Measurements from ENCODE around the gene ZCCHC14.
"Not testable (repeated sequence)": the region's sequence is repeated elsewhere in the genome, so short reads cannot be mapped to it uniquely, and the experiment has no call there.

ZCCHC14 gene

DNA sequence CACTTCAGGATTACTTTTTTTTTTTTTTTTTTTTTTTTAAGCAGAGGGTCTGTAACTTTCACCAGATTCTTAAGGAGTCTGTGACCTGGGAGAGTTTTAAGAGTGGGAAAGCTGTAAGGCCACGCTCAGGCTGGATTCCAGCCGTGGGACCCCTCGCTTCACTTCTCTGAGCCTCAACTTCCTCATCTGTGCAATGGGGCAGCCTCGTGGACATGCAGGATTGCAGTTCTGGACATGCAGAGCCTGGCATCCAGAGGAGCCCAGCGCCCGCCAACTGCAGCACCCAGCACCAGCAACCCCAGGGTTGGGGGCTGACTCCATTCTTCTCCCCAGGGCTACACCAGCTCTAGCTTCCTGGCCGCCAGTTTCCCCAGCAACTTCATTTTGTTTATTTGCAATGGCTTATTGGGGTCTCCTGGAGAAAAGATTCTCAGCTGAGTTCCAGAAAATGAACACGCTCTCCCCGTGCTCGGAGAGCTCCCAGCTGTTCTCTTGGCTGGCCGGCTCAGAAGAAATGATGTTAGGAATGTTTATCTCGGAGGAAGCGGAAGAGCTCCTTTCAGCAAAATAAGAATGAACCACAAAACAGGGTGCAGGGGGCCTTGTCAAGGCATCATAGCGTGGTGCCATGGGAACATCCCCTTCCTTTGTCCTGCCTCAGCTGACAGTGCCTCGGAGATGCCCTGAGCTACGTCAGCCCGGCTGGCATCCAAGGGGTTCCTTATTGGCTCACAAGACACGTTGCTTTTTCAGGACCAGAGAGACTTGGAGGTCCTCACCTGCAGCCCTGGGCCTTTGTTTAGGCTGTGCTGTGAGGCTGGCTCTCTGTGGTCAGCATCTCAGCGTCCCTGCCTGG, 22.9 kb upstream of the ZCCHC14 start:
- no peaks in the 10 kb centered on the region for H3K4me1 Mint-ChIP-seq (ENCODE audit: low read depth)
- no peak overlapping the region for H3K27ac Mint-ChIP-seq
- H3K36me3 Mint-ChIP-seq (ENCODE audit: low read depth) = no peaks in the 10 kb centered on the region
- no peaks in the 10 kb centered on the region for H3K9me3 Mint-ChIP-seq
- no peak overlapping the region for H3K4me3 Mint-ChIP-seq
- H3K27me3 Mint-ChIP-seq (ENCODE audit: low read depth) = no peaks in the 10 kb centered on the region
- no peak for DNase-seq (ENCODE audit: low spot score)

DNA sequence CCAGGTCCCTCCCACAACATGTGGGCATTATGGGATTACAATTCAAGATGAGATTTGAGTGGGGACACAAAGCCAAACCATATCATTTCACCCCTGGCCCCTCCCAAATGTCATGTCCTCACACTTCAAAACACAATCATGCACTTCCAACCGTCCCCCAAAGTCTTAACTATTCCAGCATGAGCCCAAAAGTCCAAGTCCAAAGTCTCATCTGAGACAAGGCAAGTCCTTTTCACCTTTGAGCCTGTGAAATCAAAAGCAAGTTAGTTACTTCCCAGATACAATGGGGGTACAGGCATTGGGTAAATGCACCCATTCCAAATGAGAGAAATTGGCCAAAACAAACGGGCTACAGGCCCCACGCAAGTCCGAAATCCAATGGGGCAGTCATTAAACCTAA, 17.0 kb upstream of the ZCCHC14 start:
- not testable (repeated sequence) for H3K9me3 Mint-ChIP-seq; H3K36me3 Mint-ChIP-seq (ENCODE audit: low read depth); H3K27ac Mint-ChIP-seq; DNase-seq (ENCODE audit: low spot score); H3K4me1 Mint-ChIP-seq (ENCODE audit: low read depth); H3K4me3 Mint-ChIP-seq
- H3K27me3 Mint-ChIP-seq (ENCODE audit: low read depth) = peaks cover 19% of the 10 kb centered on the region

DNA sequence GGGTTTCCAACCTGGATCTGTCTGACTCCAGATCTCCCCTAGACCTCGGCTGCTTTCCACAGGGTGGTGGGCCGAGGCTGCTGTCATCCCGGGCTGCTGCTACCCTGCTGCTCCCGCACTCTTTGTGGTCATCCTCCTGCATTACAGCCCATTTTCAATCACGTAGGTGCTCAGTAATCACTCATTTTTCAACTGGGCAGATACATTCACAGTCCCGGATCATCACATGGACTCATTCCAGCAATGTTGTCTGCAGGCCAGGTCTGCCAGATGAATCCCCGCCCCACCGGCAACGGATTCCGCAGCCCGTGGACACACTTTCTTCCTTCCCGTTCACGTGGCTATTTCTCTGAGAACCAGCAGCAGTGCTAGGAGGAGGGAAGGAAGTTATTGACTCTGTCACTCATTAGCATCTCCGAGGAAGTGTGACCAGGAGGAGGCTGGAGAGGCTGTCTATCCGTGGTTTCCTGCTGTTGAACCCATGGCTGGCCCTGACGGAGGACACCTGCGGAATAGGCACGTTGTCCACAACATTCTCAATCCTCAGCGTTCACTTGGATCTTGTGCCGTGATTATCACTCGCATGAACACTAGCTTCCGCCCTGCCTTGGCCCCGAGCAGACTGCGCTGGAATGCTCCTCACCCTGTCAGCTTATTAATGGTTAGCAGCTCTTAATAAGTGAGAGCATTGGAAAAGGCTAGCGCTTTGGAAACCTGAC, 14.7 kb upstream of the ZCCHC14 start:
- H3K4me3 Mint-ChIP-seq = no peak overlapping the region
- no peaks in the 10 kb centered on the region for H3K36me3 Mint-ChIP-seq (ENCODE audit: low read depth)
- H3K4me1 Mint-ChIP-seq (ENCODE audit: low read depth) = no peaks in the 10 kb centered on the region
- no peak for DNase-seq (ENCODE audit: low spot score)
- no peaks in the 10 kb centered on the region for H3K9me3 Mint-ChIP-seq
- no peak overlapping the region for H3K27ac Mint-ChIP-seq
- H3K27me3 Mint-ChIP-seq (ENCODE audit: low read depth) = peaks cover 19% of the 10 kb centered on the region

DNA sequence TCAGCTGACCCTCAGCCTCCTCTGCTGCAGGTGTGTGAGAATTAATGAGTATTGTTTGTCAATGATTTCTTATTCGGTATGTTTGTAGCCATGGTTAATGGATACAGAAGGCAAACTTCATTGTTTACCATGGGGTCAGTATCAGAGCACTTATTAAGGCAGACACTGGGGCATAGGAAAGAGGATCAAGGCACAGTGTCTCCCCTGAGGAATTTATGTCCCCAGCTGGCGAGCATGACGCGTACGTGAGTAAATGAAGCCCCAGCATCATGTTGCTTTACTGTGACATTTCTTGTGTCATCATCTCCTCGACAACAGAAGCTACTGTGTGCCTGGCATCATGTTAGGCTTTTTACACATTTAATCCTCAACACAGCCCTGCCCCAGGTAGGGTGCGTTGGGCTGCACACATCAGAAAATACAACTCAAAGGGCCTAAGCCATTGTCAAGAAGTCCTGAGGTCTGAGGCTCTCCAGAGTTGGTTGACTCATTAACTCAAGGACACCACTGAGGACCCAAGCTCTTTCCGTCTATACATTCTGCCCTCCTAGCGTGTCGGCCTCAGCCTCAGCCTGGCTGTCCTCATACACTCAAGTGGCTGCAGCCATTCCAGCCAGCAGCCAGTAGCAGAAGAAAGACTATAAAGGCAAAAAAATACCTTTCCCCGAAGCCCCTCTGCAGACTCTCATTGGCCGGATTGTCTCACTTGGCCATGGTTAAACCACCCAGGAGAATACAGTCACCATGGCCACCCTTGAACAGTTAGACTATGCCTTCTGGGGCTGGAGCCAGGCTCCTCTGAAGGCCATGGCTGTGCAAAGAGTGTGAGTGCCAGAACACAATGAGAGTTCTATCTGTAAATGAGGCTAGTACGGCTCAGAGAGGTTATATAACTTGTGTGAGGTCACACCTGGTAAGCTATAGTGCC, 13.9 kb upstream of the ZCCHC14 start:
- no peak overlapping the region for H3K4me3 Mint-ChIP-seq
- H3K27ac Mint-ChIP-seq = no peak overlapping the region
- DNase-seq (ENCODE audit: low spot score) = no peak
- no peaks in the 10 kb centered on the region for H3K4me1 Mint-ChIP-seq (ENCODE audit: low read depth)
- H3K36me3 Mint-ChIP-seq (ENCODE audit: low read depth) = no peaks in the 10 kb centered on the region
- H3K9me3 Mint-ChIP-seq = no peaks in the 10 kb centered on the region
- peaks cover 19% of the 10 kb centered on the region for H3K27me3 Mint-ChIP-seq (ENCODE audit: low read depth)

DNA sequence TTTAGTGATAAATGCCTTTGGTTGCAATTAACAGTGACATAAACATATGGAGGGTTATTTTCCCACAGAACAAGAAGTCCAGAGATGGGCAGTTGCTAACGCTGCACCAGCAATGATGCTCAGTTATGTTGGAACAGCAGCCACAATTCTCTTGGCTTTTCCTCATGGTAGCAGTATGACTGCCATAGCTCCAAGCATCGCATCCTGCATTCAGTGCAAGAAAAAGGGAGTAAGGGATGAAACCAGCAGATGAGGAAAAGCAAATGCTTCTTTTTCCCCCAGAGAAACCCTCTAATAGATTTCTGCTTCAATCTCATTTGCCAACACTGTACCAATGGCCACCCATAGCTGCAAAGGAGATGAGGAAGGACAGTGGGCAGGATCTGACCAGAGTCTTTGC, 13.0 kb upstream of the ZCCHC14 start:
- H3K9me3 Mint-ChIP-seq = no peaks in the 10 kb centered on the region
- no peak overlapping the region for H3K27ac Mint-ChIP-seq
- H3K36me3 Mint-ChIP-seq (ENCODE audit: low read depth) = no peaks in the 10 kb centered on the region
- H3K4me1 Mint-ChIP-seq (ENCODE audit: low read depth) = no peaks in the 10 kb centered on the region
- peaks cover 19% of the 10 kb centered on the region for H3K27me3 Mint-ChIP-seq (ENCODE audit: low read depth)
- H3K4me3 Mint-ChIP-seq = no peak overlapping the region
- DNase-seq (ENCODE audit: low spot score) = no peak

DNA sequence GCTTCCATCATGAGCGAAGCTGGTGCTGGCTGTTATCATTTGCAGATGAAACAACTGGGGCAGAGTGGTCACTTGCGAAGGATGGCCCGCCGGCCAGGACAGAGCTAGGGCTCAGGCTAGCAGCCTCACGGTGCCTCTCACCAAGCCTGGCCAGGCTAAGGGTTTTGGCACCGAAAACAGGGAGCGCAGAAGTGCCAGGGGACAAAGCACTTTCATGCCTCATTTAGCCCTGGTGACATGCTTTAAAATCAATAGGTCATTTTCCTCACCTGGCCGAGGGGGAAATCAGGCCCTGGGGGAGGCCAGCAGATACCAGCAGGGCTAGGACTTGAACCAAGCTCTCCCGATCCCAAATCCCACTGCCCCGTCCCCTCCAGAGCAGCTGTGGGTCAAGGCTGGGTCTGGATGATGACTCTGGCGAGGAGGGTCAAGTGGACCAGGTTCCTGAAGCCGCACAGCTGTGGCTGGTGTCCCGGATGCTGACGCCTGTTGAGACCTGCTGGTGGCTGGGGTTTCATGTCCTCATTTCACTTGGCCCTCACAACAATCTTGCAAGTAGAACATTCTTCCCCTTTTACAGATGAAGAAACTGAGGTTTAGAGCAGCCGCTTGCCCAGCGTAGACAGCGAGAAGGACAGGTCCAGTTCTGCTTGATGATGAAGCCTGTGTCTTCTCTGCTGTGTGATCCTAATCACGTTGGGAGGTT, 10.6 kb upstream of the ZCCHC14 start:
- H3K27ac Mint-ChIP-seq; DNase-seq (ENCODE audit: low spot score); H3K4me3 Mint-ChIP-seq; H3K36me3 Mint-ChIP-seq (ENCODE audit: low read depth); H3K4me1 Mint-ChIP-seq (ENCODE audit: low read depth); H3K9me3 Mint-ChIP-seq: not testable (repeated sequence)
- peaks cover 17% of the 10 kb centered on the region for H3K27me3 Mint-ChIP-seq (ENCODE audit: low read depth)

DNA sequence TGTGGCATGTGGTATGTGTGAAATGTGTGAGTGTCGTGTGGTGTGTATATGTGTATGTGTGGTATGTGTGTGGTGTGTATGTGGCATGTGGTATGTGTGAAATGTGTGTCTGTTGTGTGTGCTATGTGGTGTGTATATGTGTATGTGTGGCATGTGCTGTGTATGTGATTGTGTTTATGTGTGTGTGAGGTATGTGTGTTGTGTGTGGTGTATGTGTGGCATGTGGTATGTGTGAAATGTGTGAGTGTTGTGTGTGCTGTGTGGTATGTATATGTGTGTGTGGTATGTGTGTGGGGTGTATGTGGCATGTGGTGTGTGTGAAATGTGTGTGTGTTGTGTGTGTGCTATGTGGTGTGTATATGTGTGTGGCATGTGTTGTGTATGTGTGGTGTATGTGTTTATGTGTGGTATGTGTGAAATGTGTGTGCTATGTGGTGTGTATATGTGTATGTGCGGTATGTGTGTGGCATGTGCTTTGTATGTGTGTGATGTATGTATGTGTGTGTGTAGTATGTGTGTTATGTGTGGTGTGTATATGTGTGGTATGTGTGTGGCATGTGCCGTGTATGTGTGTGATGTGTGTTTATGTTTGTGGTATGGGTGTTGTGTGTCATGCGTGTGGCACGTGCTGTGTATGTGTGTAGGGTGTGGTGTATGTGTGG, 9.6 kb upstream of the ZCCHC14 start:
- peaks cover 10% of the 10 kb centered on the region for H3K27me3 Mint-ChIP-seq (ENCODE audit: low read depth)
- no peaks in the 10 kb centered on the region for H3K4me1 Mint-ChIP-seq (ENCODE audit: low read depth)
- H3K9me3 Mint-ChIP-seq = no peaks in the 10 kb centered on the region

DNA sequence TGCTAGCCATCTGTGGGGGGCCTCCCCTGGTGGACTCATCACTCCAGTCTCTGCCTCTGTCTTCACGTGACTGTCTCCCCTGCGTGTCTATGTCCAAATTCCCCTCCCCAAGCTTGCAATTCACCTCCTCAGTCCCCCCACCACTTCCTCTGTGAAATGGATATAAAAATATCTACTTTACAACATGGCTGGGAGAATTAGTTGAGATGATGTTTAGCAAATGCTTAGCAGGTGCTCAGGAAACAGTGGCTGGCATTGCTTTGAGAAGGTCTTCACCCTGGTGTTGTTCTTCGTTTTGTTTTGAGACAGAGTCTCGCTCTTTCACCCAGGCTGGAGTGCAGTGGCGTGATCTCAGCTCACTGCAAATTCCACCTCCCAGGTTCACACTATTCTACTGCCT, 8.3 kb upstream of the ZCCHC14 start:
- no peaks in the 10 kb centered on the region for H3K9me3 Mint-ChIP-seq
- H3K27ac Mint-ChIP-seq = no peak overlapping the region

More for the DNA sequence above, 9.6 kb upstream of the ZCCHC14 start:
- Mint-ChIP-seq H3K27ac (no peak overlapping the region), H3K36me3 (ENCODE audit: low read depth) (no peaks in the 10 kb centered on the region), H3K4me3 (no peak overlapping the region)
- no peak for DNase-seq (ENCODE audit: low spot score)

DNA sequence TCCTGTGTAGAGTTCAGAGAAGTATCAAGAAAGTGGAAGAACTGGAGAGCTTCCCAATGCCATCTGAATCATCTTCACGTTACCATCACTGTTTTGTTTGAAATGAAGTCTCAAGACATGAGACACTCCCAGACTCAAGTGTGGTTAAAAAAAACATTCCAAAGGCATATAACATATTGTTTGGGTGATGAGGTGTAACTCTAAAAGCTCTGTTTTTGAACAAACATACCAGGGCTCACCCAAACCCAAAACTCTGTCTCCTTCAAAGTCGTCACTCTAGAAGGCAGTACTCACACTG, 6.3 kb upstream of the ZCCHC14 start:
- Mint-ChIP-seq H3K36me3 (ENCODE audit: low read depth) (no peaks in the 10 kb centered on the region), H3K4me1 (ENCODE audit: low read depth) (peaks cover 13% of the 10 kb centered on the region), H3K9me3 (no peaks in the 10 kb centered on the region), H3K27ac (no peak overlapping the region), H3K4me3 (no peak overlapping the region), H3K27me3 (ENCODE audit: low read depth) (peaks cover 12% of the 10 kb centered on the region)
- no peak for DNase-seq (ENCODE audit: low spot score)

More for the DNA sequence above, 8.3 kb upstream of the ZCCHC14 start:
- no peaks in the 10 kb centered on the region for H3K27me3 Mint-ChIP-seq (ENCODE audit: low read depth)
- H3K4me3 Mint-ChIP-seq = no peak overlapping the region
- H3K4me1 Mint-ChIP-seq (ENCODE audit: low read depth) = peaks cover 5% of the 10 kb centered on the region
- no peak for DNase-seq (ENCODE audit: low spot score)
- H3K36me3 Mint-ChIP-seq (ENCODE audit: low read depth) = no peaks in the 10 kb centered on the region

DNA sequence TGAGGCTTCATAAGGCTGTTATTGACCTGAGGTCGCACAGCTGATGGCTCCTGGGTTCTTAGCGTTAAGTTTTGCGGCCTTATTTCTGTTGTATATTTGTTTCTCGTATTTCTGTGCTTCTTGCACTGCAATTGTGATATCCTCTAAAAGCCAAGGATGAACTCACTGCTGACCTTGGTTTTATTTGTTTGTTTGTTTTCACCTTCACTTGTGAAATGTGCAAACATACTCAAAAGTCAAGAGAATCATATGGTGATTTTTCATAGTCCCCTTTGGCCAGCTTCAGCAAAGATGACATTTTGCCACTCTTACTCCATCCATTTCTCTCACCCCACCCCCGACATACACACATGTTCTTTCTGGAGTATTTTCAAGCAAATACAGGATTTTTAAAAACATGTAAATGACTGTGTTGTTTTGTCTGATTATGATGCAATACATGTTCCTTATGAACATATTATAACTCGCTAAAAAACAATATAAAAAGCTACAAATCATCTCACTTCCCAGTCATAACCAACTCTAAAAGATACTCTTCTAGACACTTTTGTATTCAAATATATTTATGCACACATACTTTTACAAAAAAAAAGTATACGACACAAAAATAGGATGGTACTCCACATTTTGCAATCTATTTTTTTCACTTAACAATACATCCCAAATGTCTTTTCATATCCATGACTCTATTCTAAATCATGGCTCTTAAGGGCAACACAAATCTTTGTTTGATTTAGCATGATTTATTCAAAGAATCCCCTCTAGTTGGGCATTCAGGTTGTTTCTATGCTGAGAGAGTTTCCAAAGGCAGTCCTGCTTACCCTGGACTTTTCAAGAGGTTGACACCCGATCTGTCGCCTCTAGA, 5.7 kb upstream of the ZCCHC14 start:
- H3K4me3 Mint-ChIP-seq = no peak overlapping the region
- no peak for DNase-seq (ENCODE audit: low spot score)
- no peak overlapping the region for H3K27ac Mint-ChIP-seq
- H3K4me1 Mint-ChIP-seq (ENCODE audit: low read depth) = peaks cover 15% of the 10 kb centered on the region
- no peaks in the 10 kb centered on the region for H3K36me3 Mint-ChIP-seq (ENCODE audit: low read depth)
- H3K27me3 Mint-ChIP-seq (ENCODE audit: low read depth) = peaks cover 14% of the 10 kb centered on the region
- no peaks in the 10 kb centered on the region for H3K9me3 Mint-ChIP-seq

DNA sequence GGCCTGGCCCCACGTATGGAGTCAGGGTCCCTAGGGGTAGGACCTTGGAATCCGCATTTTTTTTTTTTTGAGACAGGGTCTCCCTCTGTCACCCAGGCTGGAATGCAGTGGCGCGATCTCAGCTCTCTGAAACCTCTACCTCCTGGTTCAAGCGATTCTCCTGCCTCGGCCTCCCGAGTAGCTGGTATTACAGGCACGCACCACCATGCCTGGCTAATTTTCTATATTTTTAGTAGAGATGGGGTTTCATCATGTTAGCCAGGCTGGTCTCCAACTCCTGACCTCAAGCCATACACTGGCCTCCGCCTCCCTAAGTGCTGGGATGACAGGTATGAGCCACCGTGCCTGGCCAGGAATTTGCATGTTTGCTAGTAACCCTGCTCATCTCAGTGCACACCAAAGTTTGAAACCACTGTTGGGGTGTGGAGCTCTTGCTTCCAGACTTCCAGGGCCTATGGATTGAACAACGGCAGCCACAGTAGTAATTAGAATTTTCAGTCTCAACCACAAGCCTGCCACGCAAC, 5.0 kb upstream of the ZCCHC14 start:
- H3K36me3 Mint-ChIP-seq (ENCODE audit: low read depth); H3K27ac Mint-ChIP-seq; H3K4me3 Mint-ChIP-seq; DNase-seq (ENCODE audit: low spot score); H3K9me3 Mint-ChIP-seq: not testable (repeated sequence)
- Mint-ChIP-seq H3K27me3 (ENCODE audit: low read depth) (peaks cover 14% of the 10 kb centered on the region), H3K4me1 (ENCODE audit: low read depth) (peaks cover 17% of the 10 kb centered on the region)

DNA sequence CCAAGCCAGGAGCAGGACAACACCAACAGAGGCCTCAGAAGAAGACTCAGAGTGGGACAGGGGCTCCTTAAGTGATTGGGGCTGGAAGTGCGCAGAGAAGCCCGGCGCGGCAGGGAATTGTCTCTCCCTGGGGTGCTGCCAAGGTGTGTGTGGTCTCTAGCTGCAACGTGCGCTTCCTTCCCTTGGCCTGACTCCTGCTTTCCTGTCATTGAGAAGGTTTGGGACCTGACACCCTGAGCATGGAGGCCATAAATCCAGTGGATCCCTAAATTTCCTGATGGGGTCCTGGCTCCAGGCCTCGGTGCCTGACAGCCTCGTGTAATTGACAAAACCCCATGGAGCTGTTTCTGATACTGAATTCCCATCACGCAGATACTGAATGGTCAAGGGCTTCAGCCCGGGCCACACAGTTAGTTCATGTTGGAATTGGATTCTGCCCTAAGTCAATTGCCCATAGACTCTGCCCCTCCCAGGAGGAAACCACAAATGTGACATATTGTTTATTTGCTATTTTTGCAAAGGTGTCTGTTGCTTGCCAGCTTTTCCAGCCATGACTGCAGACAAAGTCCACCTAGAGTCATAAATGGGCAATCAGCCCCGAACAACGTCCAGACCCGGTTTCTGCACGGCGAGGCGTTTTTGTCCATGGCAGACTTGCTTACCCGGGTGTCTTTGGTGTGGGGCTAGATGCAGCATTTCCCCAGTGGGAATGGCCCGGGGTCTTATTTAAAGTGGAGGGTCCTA, 4.4 kb upstream of the ZCCHC14 start:
- not testable (repeated sequence) for H3K36me3 Mint-ChIP-seq (ENCODE audit: low read depth); H3K9me3 Mint-ChIP-seq; DNase-seq (ENCODE audit: low spot score); H3K4me3 Mint-ChIP-seq; H3K27ac Mint-ChIP-seq
- Mint-ChIP-seq H3K27me3 (ENCODE audit: low read depth) (peaks cover 14% of the 10 kb centered on the region), H3K4me1 (ENCODE audit: low read depth) (peaks cover 17% of the 10 kb centered on the region)

All from T-helper 2 cell treated with Interferon-gamma antibody and Interleukin-4, amounts not matched to agents 5 μg/mL and 100 μg/mL, for 36 hours (primary cell).